Measurements from ENCODE around the gene ALOX12.

The ALOX12 gene

DNA sequence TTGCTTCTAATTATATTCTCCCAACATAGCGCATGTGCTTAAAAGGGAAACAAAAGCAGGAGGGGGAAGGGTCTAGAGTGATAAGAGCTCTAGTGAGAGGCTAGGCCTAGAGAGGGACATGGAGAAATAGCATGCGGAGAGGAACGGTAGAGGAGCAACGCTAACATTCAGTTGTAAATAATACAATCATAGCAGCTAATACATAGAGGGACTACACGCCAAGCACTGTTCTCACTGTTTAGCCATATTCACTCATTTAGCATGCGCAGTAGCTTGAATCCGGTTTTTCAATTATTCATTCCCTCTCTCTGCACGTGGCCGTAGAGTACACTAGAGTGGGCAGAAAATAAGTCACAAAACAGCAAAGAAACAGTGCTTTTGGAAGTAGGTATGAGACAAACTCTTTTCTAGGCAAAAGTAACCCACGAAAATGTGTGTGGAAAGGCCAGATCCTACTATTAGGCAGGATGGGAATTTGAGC lies 1.7 kb upstream of the ALOX12 start:
- ATAC-seq (ENCODE audit: low read depth) (no peak), DNase-seq (ENCODE audit: low spot score) (no peak)
- Histone ChIP-seq H3K4me3 (ENCODE audit: severe bottlenecking) (no peak overlapping the region), H3K27ac (ENCODE audit: poor library complexity, severe bottlenecking) (no peak overlapping the region), H3K27me3 (ENCODE audit: insufficient read depth, poor library complexity, severe bottlenecking) (no peaks in the 10 kb centered on the region), H3K4me1 (ENCODE audit: insufficient read depth, poor library complexity, severe bottlenecking) (peaks cover 4% of the 10 kb centered on the region), H3K9me3 (ENCODE audit: severe bottlenecking) (no peaks in the 10 kb centered on the region), H3K36me3 (ENCODE audit: low read depth) (peaks cover 4% of the 10 kb centered on the region; the same call in 1 of the 2 replicates)
- TF ChIP-seq, protein P1, sequence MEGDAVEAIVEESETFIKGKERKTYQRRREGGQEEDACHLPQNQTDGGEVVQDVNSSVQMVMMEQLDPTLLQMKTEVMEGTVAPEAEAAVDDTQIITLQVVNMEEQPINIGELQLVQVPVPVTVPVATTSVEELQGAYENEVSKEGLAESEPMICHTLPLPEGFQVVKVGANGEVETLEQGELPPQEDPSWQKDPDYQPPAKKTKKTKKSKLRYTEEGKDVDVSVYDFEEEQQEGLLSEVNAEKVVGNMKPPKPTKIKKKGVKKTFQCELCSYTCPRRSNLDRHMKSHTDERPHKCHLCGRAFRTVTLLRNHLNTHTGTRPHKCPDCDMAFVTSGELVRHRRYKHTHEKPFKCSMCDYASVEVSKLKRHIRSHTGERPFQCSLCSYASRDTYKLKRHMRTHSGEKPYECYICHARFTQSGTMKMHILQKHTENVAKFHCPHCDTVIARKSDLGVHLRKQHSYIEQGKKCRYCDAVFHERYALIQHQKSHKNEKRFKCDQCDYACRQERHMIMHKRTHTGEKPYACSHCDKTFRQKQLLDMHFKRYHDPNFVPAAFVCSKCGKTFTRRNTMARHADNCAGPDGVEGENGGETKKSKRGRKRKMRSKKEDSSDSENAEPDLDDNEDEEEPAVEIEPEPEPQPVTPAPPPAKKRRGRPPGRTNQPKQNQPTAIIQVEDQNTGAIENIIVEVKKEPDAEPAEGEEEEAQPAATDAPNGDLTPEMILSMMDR (IDR thresholded peaks at IDR 0.05; ENCODE audit: poor library complexity, severe bottlenecking) = no peak

DNA sequence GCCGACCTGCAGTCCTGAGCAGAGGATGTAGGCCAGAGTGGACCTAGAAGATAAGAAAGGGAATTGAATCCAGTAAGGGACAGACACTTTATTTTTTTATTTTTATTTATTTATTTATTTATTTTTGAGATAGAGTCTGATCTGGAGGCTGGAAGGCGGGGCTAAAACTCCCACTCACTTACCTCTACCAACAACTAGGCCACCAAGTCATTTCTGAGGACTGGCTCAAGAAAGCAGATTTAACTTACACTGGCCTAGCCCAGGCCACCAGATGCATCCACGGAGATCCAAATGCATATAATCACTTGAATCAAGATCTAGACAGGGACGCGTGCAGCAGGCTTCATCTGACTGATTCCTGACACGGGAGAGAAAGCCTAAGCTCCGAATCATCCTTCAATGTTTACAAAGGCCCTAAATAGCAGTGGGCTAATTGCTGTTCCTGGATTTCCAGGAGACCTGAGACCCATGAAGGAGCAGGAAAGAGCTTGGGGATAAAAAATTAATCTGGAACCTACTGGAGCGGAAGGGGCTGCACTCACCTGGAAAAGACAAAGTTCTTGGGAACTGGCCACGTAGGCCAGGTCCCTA lies 1.1 kb upstream of the ALOX12 start:
- no peak for DNase-seq (ENCODE audit: low spot score)
- TF ChIP-seq, protein P1 (IDR thresholded peaks at IDR 0.05; ENCODE audit: poor library complexity, severe bottlenecking) = no peak
- no peak overlapping the region for H3K27ac ChIP-seq (ENCODE audit: poor library complexity, severe bottlenecking)
- peaks cover 4% of the 10 kb centered on the region; the same call in 1 of the 2 replicates for H3K36me3 ChIP-seq (ENCODE audit: low read depth)
- no peaks in the 10 kb centered on the region for H3K27me3 ChIP-seq (ENCODE audit: insufficient read depth, poor library complexity, severe bottlenecking)
- ATAC-seq (ENCODE audit: low read depth) = no peak
- peak overlapping the region; percentile 40 for H3K4me3 ChIP-seq (ENCODE audit: severe bottlenecking)
- H3K4me1 ChIP-seq (ENCODE audit: insufficient read depth, poor library complexity, severe bottlenecking) = peaks cover 4% of the 10 kb centered on the region
- no peaks in the 10 kb centered on the region for H3K9me3 ChIP-seq (ENCODE audit: severe bottlenecking)

DNA sequence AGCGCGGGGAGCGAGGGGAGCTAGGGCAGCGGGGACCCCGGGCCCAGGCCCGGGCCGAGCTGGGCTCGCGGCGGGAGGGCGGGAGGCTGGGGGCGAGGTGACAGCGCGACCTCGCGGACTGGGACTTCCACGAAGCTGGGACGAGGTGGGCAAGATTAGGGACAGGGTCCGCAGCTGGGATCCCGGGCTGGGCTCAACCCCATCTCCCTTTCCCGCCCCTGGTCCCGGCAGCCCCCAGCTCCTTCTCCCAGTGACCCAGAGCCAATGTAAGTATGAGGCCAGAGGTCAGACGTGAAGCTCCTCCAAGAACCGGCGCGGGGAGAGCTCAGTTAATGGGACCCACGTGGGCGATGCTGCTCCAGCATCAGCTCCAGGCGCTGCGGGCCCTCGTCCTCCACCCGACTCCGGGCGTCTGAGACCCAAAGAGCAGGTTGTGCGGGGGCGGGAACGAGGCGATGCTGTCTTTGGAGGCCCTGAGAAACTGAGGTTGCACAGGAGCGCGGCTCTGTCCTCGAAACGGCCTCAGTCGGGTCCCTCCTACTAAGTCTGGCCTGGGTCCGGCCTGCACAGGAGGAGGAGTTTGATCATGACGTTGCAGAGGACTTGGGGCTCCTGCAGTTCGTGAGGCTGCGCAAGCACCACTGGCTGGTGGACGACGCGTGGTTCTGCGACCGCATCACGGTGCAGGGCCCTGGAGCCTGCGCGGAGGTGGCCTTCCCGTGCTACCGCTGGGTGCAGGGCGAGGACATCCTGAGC lies 585 bp downstream of the ALOX12 start:
- ATAC-seq (ENCODE audit: low read depth) = no peak
- DNase-seq (ENCODE audit: low spot score) = no peak
- Histone ChIP-seq H3K9me3 (ENCODE audit: severe bottlenecking) (no peaks in the 10 kb centered on the region), H3K4me1 (ENCODE audit: insufficient read depth, poor library complexity, severe bottlenecking) (peaks cover 4% of the 10 kb centered on the region), H3K4me3 (ENCODE audit: severe bottlenecking) (peak overlapping the region; percentile 40), H3K36me3 (ENCODE audit: low read depth) (peaks cover 8% of the 10 kb centered on the region), H3K27ac (ENCODE audit: poor library complexity, severe bottlenecking) (no peak overlapping the region), H3K27me3 (ENCODE audit: insufficient read depth, poor library complexity, severe bottlenecking) (no peaks in the 10 kb centered on the region)
- TF ChIP-seq, protein P1 (IDR thresholded peaks at IDR 0.05; ENCODE audit: poor library complexity, severe bottlenecking) = no peak

DNA sequence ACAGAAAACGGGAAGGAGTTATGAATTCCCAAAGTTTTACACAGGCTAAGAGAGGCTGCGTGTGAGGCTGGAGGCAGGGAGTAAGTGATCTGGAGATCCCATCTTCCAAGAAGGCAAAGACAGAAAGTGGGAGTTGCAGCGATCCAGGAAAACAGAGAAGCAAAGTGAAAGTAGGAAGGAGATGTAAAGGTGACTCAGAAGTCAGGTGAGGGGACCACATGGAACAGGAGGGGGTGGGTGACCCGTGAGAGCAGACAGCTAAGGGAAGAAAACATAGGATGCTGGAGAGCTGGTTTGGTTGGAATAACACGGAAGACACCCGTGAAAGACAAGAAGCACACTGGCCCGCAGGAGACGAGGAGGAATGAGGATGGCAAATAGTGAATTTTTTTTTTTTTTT lies 1.3 kb downstream of the ALOX12 start:
- H3K9me3 ChIP-seq (ENCODE audit: severe bottlenecking) = no peaks in the 10 kb centered on the region
- H3K27ac ChIP-seq (ENCODE audit: poor library complexity, severe bottlenecking) = no peak overlapping the region
- no peak overlapping the region for H3K4me3 ChIP-seq (ENCODE audit: severe bottlenecking)
- TF ChIP-seq, protein P1 (IDR thresholded peaks at IDR 0.05; ENCODE audit: poor library complexity, severe bottlenecking) = no peak
- peaks cover 15% of the 10 kb centered on the region for H3K36me3 ChIP-seq (ENCODE audit: low read depth)
- no peak for DNase-seq (ENCODE audit: low spot score)
- no peak for ATAC-seq (ENCODE audit: low read depth)
- H3K27me3 ChIP-seq (ENCODE audit: insufficient read depth, poor library complexity, severe bottlenecking) = no peaks in the 10 kb centered on the region
- peaks cover 4% of the 10 kb centered on the region for H3K4me1 ChIP-seq (ENCODE audit: insufficient read depth, poor library complexity, severe bottlenecking)

Measured in RWPE2 (cell line).